NCI-H460 (cell line): ENCODE measurements around the gene SEC14L3. TPM values are rescaled to one million over a fixed set of nuclear protein-coding genes. Genes with fewer than 3 reads are reported as not detected.
"Not testable (repeated sequence)": the region's sequence is repeated elsewhere in the genome, so short reads cannot be mapped to it uniquely, and the experiment has no call there.

Source experiments
- DNase-seq: peaks from one replicate; pipeline ENCODE4 v3.0.0-alpha.2; 2016; ENCODE audit warnings: low read depth; ENCODE audit errors: extremely low read depth
- total RNA-seq: library from RNA; depleted of rRNA; stranded (reverse); fragments of >200 nt; shearing (Covaris generic); gene quantifications from 2 replicates; pipeline ENCODE4 v1.2.3, GENCODE V29; 2014

SEC14L3 gene
- total RNA-seq, 1 experiment from 2014 or later, result not detected

GRCh38 chr22:30486661-30487115 lies 14.9 kb upstream of the SEC14L3 start:
- DNase-seq, result no peak

DNA sequence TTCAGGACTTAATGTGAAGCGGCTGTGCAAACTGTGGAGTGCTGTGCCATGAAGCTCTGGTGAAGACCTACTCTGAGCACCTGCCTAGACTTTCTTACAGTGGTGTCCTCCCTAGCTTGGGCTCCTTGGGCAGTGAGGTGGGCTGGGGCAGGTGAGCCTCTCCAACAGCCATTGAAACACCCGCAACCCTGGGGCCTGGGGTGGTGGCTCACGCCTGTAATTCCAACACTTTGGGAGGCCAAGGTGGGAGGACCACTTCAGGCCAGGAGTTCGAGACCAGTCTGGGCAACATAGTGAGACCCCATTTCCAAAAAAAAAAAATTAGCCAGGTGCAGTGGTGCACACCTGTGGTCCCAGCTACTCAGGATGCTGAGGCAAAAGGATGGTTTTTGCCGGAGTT lies 14.3 kb upstream of the SEC14L3 start:
- DNase-seq, result no peak

DNA sequence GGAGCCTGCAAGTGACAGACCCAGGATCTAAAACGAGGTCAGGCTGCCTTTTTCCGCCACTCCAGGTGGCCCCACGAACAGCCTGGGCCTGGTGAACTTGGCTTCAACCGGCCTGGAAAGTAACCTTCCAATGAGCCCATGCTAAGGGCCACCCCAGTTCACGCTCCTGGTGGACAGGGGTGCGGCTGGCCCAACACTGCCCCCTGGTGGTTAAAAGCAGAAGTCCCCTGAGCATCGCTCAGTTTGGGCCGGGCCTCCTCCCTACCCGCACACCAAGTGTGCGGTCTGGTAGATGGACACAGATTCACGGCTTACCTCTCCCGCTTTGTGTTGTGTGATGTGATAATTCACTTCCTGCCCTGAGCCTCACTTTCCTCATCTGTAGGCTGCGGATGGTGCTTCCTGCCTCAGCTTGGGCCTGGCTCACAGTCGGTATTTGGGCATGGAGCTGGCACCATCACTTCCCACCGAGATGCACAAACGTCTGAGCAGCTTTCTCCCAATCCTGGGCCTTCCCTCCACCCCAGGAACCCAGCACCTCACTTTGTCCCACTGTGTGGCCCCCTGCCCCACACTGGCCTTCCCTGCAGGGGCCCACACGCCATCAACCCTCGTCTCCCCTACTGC lies 13.7 kb upstream of the SEC14L3 start:
- peak; percentile 34 for DNase-seq

DNA sequence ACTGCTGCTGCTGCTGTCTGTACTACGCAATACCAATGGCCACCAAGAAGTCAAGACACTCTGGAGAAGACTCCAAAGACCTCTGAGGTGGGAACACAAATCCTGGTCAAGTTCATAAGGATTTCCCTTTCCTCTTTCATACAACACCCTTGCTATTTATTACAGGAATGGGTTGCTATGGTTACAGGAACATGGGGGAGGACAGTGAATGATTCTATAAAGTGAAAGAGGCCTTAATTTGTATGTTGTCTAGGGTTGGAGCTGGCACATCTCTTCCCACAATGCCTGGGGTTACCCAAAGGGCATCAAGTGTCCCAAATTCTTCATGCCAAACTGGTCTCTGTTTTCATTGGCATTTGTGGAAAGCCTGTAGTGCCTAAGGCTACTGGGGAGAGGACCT lies 11.4 kb upstream of the SEC14L3 start:
- DNase-seq, result no peak

GRCh38 chr22:30481711-30482110 lies 9.9 kb upstream of the SEC14L3 start:
- DNase-seq, result no peak

DNA sequence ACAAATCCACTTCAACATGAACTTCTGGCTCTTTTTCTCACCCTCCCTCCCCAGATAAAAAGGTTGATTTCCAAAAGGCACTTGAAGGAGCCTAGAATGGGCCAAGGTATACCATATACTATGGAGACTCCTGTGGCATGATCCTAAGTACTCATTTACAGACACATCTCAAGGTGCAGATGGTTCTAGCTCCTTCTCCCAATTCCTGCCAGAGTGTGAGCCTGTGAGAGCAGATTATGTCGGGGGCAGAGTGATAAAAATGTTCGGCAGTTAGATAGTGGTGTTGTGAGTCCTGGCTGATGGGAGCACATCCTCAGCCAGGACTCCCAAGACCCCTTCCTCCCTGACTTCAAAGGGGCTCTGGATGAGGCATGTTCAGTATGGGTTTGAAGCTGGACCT lies 8.2 kb upstream of the SEC14L3 start:
- no peak for DNase-seq

GRCh38 chr22:30474683-30475424 lies 3.0 kb upstream of the SEC14L3 start:
- DNase-seq, result no peak

DNA sequence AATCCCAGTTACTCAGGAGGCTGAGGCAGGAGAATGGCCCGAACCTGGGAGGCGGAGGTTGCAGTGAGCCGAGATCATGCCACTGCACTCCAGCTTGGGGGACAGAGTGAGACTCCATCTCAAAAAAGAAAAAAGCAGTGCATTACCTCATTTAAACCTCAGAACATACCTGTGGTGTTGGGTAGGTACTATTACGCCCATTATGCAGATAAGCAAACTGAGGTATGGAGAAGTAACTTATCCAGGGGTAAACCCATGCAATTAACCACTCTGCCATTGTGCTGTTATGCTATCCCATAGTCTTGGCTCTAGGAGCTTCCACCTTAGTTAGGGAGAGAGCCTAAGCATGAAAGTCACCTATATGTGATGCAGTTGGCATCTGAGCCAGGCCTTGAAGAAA lies 2.3 kb upstream of the SEC14L3 start:
- DNase-seq, result no peak

DNA sequence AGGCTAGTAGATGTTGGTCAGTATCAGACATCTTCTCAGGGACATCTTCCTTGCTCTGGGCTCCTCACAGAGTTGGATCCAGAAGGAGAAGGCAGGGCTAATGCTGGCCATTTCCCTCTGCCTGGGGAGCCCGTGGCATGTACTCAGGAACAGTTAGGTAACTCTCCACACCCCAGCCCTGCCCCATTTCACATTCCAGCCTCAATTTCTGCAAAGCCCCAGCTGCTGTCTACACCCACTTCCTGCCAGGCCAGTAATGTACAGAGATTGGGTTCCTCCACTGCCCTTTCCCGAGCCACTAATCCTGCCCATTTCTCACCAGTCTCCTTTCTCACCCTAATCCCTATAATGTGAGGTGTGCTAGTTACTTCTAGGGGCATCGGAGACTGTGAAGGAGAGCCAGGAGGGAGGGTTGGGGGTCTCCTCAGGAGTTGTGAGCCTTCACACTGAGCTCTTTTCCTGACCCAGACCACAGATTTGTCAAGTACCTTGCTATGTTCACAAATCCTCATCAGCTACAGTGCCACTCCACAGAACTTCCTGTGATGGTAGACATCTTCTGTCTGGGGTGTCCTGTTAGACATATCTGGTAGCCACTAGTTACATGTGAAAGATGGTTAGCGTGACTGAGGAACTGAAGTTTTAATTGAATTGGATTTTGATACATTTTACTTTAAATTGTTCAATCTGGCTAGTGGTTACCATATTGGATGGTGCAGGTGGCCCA lies 1.3 kb upstream of the SEC14L3 start:
- no peak for DNase-seq

- DNase-seq, result no peak
These were observed 1.2 kb downstream of the SEC14L3 start for GRCh38 chr22:30470655-30471054.

DNA sequence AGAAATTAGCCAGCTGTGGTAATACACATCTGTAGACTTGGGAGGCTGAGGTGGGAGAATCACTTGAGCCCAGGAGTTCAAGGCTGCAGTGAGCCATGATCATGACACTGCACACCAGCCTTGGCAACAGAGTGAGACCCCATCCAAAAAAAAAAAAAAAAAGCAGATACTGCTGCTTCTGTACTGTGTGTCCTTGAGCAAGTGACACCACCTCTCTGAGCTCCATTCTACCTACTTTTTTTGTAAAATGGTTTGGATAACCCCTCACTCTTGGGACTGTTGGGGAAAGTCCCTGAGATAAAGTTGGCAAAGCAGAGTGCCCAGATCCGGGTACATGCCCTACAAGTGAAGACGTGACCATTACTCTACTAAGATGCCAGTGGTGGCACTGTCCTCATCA lies 2.7 kb downstream of the SEC14L3 start:
- no peak for DNase-seq

DNA sequence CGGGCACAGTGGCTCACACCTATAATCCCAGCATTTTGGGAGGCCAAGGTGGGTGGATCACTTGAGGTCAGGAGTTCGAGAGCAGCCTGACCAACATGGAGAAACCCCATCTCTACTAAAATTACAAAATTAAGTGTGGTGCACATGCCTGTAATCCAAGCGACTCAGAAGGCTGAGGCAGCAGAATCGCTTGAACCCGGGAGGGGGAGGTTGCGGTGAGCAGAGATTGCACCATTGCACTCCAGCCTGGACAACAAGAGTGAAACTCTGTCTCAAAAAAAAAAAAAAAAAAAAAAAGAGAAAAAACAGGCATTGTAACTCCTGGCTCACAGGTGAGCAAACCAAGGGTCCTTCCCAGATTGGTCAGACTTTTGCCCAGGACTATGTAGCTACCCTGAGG lies 11.3 kb downstream of the SEC14L3 start:
- not testable (repeated sequence) for DNase-seq

- no peak for DNase-seq
These were observed 11.7 kb downstream of the SEC14L3 start for GRCh38 chr22:30460147-30460546.

- peak; percentile 13 for DNase-seq
These were observed 12.4 kb downstream of the SEC14L3 start for GRCh38 chr22:30459181-30460052.

- no peak for DNase-seq
These were observed 13.8 kb downstream of the SEC14L3 start for GRCh38 chr22:30457981-30458380.

- DNase-seq, result no peak
These were observed 16.6 kb downstream of the SEC14L3 start for GRCh38 chr22:30455075-30455840.

GRCh38 chr22:30453731-30454510 lies 17.9 kb downstream of the SEC14L3 start:
- DNase-seq, result no peak

DNA sequence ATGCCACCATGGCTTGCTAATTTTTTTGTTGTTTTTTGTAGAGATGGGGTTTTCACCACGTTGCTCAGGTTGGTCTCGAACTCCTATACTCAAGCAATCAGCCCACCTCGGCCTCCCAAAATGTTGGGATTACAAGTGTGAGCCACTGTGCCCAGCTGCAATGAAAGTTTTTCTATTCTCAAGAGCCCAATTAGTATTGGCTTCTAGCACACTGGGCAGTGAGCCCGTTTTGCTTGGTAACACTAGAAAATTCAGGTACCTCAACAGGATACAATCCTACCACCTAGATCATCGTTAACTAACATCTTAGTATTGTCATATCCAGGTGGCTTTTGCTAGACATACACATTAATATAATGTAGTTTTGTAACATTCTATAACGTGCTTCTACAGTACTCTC lies 19.0 kb downstream of the SEC14L3 start:
- no peak for DNase-seq

GRCh38 chr22:30451488-30451887 lies 20.3 kb downstream of the SEC14L3 start:
- not testable (repeated sequence) for DNase-seq
